HK-2 (cell line): ENCODE data around the gene CCDC112.

Experiments used
- DNase-seq: peaks from one replicate; pipeline ENCODE4 v3.0.0-alpha.2; 2018; ENCODE audit not compliant: unreplicated experiment

Gene CCDC112

DNA sequence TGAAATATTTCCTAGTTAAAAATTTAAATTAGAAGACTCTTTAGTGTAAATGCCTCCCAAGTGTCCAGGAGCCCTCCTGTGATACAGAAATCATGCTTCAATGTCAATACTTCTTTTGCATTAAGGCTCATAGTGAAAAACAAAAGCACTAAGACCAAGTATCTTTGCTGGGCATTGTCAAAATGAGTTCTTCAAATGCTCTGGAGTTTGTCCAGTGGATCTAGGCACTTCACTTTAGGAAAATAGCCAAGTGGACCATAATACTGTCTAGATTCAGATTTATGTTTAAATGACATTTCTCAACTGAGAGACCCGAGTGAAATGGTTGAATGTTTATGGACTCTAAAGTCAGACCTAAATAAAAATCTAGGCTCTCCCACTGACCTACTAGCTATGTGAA lies 21.3 kb upstream of the CCDC112 start:
- DNase-seq = no peak

DNA sequence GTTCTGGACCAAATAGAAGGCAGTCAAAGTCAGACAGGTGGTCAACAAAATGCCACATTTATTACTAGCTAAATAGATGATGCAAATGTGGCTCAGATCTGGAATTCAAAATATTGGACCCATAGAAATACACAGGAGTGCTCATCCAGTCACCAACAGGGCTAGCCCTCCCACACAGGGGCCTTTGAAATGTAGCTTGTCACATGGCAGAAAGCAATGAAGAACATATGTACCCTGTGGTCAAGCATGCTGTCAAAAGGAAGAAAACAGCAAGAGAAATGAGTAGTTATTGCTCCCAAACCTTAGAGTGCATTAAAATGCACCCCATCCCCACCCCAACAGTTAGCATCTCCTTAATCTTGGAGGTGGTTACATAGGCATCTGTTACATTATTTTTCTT lies 20.9 kb upstream of the CCDC112 start:
- DNase-seq = no peak

DNA sequence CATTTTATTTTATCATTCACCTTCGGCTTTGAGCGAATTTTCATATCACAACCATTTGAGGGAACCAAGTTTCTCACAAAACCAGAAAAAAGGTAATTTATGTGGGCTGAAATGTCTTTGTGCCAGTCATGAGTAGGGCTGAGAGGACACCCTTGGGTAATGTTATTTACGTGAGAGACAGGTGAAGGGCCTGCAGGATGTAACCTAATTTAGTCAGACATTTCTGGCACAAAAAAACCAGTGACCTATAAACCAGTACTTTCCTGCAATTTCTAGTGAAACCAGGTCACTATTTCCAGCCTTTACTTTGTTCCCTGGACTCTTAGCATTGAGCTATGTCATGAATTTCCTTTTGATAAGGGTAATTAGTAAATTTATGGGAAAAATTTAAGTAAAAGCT lies 17.2 kb upstream of the CCDC112 start:
- DNase-seq = no peak

GRCh38 chr5:115313052-115313451 lies 16.6 kb upstream of the CCDC112 start:
- no peak for DNase-seq

DNA sequence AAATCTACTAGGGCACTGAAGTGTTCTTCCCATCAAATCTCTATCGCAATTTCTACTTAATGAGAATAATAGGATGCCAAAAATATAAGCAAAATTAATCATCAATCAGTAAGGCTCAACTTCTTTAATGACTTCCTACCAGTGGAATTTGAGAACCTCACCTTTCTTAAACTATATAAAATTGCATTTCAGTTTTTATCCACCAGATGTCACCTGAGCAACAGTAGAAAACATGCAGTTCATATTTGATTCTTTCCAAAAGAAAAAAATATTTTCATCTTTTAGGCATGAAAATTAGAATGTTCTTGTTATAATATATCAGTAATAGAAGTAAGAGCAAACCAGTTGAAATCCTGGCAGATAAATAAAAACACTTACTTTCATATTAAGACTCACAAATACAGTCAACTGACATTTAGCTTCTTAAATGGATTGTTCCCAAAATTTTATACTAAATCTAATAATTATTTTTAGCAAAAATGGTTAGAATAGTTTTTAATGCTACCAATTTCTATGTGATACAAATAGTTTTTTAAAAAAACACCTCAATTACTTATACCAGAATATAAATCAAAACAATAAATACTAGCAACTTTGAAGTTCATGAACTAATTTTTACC lies 13.4 kb upstream of the CCDC112 start:
- no peak for DNase-seq

GRCh38 chr5:115308815-115309214 lies 12.4 kb upstream of the CCDC112 start:
- no peak for DNase-seq

DNA sequence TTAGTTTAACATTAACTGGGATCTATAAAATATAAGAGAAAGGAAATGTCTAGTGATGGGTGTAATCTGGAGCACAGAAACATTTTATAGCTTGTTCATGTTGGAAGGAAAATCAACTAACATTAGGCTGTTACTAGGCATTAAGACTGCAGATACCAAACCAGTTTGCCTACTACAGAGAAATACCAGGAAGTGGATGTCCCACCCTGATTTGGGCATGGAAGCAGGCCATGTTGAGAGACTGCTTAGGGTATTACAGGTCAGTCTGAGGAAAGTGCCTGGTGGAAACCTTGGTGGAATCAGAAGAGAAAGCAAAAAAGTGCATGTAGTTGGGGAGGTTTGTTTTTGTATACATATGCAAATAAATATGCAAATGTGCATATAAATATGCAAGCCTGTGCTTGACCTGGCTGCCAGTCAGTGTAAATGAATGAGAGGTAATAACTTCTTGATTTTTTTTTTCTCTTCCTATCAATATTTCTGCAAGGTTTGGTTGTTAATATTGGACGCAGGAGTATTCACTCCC lies 9.6 kb upstream of the CCDC112 start:
- no peak for DNase-seq

DNA sequence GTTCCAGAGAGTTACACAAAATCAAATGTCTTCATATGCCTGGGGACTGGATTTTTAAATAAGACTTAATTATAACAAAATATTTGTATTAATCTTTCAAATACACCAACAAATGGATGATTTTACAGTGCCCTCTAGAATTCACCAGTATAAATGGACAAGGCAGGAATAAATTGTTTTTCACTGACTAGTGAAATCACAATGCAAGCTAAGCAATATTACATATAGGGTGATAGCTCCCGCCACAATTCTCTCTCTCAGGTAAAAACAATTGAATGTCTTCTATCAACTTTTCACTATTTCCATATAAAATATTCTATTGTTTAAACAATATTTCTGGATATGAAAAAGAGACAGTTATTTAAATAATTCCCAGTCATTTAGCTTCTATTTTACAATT lies 8.0 kb upstream of the CCDC112 start:
- no peak for DNase-seq

GRCh38 chr5:115298811-115299210 lies 2.4 kb upstream of the CCDC112 start:
- DNase-seq = no peak

DNA sequence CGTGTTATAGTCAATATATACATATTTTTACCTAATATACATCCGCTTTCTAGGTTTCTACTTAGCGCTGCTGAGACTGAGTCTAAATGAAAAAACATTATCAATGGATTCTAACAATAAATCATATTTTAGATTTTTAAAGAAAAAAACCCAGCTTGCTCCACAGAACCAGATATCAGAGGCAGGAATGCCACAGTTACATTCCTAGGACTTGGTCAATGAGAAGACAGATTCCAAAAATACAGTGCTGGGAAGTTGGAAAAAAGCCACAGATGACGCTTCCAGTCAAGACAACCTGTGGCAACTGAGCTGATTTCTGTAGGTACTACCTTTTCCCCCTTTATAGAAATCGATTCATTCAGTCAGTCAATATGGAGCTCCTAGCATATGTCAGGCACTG lies 577 bp upstream of the CCDC112 start:
- DNase-seq = no peak

DNA sequence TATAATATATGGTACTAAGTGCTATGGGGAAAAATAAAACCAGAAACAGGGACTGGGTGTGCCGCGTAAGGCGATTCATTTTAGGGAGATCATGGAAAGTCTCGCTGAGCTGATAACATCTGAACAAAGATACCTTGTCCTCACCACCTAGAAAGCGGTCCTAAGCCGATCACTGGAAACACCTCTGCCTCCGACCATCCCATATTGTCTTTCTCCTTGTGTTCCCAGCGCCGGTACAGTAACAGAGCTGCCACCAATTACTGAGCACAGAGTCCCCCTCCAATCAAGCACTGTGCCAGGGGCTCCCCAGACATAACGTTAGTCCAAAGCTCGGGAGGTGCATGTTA lies 704 bp downstream of the CCDC112 start:
- DNase-seq = no peak

DNA sequence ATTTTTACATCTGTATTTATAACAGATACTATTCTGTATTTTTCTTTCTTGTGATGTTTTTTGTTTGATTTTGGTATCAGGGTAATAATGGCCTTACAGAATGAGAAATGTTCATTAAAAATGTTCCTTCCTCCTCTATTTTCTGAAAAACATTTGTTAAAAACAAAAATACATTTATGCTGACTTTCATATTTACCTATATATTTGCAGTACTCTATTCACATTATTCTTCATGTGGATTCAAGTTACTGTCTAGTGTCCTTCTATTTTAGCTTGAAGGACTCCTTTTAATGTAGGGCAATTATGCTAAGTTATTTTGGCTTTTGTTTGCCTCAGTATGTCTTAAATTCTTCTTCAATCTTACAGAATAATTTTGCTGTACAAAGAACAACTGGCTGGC lies 5.1 kb downstream of the CCDC112 start:
- no peak for DNase-seq

GRCh38 chr5:115289104-115289503 lies 7.3 kb downstream of the CCDC112 start:
- no peak for DNase-seq

DNA sequence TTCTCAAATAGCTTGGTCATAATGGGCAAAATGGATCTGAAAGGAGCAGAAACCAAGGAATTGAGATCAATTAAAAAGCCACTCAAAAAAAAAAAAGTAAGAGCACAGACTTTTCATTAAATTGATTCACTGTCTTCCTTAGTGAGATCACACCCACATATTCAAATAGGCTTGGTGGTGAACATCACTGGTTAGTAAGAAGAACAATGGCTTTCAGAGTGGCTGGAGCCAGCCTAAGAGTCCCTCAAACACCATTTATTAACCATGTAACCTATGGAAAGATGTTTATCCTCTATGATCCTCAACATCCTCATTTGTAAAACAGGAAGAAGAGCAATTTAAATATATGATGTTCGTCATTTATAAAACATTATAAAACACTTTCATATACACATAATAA lies 12.4 kb downstream of the CCDC112 start:
- DNase-seq = no peak

DNA sequence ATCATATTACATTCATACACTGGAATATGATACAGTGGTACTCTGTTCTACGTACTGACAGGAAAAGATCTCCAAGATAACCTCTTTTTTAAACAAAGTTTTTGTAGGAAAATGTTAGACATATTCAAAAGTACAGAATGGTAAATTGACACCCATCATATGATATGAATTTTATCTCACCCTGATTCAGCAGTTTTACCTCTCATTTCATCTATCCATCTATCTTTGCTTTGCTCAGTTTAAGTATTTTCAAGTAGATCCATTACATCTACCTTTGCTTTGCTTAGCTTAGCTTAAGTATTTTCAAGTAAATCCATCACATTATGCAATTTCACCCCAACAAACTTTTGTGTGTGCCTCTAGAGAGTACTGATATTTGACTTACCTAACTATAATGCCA lies 14.3 kb downstream of the CCDC112 start:
- no peak for DNase-seq

- no peak for DNase-seq
Measured at GRCh38 chr5:115274584-115274983, 21.9 kb downstream of the CCDC112 start.

DNA sequence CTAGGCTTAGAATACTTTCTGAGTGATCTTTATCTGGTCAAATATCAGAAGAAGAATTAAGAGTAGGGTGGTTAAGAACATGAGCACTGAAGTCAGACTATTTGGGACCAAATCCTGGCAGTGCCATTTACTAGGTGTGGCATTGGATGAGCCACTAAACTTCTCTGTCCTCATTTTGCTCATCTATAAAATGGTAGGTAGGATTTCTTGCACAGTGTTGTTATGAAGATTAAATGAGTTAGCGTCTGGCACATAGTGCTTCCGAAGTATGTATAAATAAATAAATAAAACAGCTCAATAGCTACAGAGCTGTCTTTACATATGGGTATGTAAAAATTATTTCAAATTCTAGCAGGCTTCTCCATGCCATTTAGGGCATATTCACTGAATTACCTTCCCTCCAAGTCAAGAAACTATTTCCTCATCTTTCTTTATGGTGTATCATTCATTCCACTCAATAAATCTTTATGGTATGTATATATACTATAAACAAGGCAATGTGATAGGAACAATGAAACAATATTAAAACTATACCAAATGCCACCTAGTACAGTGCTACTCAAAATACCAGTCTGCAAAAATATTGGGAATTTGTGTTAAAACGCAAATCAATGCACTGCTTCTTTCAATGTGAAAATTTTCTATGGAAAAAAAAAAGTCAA lies 24.0 kb downstream of the CCDC112 start:
- no peak for DNase-seq

DNA sequence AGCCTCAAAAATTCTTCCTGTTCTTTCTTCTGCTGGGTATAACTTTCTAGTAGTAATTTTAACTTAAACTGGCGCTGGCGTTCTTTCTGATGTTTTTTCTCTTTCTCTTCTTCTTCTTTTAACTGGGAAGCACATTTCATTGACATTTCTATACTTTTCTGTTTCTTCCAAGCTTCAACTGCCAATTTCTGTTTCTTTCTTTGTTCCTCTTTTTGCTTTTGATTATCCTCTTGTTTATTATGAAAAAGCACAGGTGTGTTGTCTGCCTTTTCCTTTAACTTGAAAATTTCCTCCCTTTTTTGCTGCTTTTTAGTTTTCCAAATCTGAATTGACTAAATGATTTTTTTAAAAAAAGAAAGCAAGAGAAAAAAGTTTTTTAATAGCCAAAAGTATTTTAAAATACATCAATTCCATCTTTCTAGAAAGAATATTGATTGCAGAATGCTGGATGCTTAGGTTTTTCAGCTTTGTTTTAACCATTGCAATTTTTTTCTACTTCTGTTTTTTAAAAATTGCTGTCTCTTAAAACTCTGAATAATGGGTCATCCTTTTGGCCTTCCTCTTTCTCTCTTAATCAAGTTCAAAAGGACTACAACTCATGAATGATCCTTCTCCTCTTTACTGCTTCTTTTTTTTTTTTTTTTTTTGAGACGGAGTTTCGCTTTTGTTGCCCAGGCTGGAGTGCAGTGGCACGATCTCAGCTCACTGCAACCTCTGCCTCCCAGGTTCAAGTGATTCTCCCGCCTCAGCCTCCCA lies 25.0 kb downstream of the CCDC112 start:
- no peak for DNase-seq

- DNase-seq = no peak
Measured at GRCh38 chr5:115267617-115268016, 28.8 kb downstream of the CCDC112 start.

DNA sequence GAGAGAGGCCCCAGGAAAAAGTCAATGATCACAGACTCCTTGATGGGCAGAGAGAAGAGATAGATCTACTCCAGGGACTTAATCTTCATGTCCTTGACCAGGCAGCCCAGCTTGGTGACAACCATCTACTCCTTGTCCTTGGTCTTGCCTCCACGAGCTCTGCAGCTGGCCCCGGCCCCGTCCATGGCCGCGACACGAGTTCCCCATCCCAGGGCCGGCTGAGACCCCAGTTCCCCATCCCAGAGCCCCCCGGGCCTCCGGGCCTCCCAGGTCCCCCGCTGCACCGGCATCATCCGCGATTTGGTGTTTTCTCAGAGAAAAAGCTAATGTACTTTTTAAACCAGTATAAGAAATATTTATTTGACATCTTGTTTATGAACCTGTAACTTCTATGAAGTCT lies 31.2 kb downstream of the CCDC112 start:
- DNase-seq = no peak

DNA sequence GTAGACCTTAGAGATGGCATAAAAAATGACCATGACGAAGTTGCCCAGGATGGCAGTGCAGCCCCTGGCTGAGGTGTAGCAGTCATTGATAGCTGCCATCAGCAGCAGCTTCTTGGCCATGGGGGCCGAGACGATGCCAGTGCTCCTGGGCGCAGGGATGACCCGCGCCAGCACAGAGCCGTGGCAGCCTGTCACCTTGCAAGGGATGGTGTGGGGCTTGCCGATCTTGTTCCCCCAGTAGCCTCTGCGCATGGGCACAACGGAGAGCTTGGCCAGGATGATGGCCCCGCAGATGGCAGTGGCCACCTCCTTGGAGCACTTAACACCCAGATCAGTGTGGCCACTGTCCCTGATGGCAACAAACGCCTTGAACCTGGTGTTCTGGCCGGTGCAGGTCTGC lies 31.7 kb downstream of the CCDC112 start:
- no peak for DNase-seq

GRCh38 chr5:115263078-115263380 lies 33.4 kb downstream of the CCDC112 start:
- no peak for DNase-seq

DNA sequence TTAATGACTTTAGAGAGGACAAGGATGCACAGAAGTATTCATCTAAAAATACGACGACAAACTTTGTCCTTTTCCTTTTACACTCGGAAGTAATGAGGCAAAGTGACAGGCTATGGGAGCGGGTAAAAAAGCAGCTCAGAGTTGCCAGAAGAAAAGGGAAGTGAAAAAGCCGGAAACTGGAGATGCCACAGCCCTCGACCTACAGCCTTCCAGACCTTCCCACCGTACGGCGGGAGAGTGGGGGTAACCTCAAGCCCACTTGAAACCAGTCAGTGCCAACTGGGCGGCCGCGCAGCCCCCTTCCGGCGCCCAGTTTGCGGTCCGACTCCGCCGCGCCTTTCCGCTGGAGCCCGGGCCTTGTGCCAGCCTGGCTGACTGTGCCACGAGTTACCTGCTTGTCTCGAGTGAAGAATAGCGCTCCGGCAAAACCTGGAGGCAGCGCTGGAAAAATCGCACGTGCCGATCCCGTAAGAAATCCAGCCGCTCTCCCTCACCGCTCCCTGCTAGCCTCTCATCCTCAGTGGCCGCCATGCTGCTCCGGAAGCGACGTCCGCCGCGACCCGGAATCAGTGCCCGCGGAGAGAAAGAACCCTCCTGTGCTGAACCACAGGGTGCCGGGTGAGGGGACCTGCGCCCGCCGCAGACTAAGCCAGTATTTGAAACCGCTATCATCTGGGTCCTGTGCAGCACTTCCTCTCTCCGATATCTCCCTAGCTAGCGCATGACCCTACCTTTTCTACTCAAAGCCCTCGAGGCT lies 34.0 kb downstream of the CCDC112 start, which contains the start of gene PGGT1B:
PGGT1B (minus strand) TSS at position 557 of the 757 bp plus-strand sequence; CDS start at position 531, 26 bp downstream.
- DNase-seq = peak; percentile 70
